Left lung (tissue), 10 donors: ENCODE measurements around the gene BTBD9. TPM values are rescaled to one million over a fixed set of nuclear protein-coding genes. Genes with fewer than 3 reads are reported as not detected.

ENCODE experiments used
- ATAC-seq: fragments of 200-7000 bp; cut with Tn5 transposase; one replicate; pipeline ENCODE4 v1.9.1; 2020; ENCODE audit warnings: moderate library complexity
- DNase-seq, 4 donors: peaks; one replicate each; pipeline ENCODE4 v3.0.0-alpha.2; 2013 to 2020
- H3K27ac ChIP-seq, 2 donors: fragments of 200-600 bp; sonication (generic) in 1 of 2; one replicate each; pipeline versions ENCODE4 v1.5.0 to v1.8.0; 2020 to 2021
- H3K27me3 ChIP-seq, 2 donors: fragments of 200-600 bp; sonication (generic) in 1 of 2; one replicate each; pipeline versions ENCODE4 v1.5.0 to v1.8.0; 2020 to 2021
- H3K36me3 ChIP-seq, 2 donors: fragments of 200-600 bp; sonication (generic) in 1 of 2; one replicate each; pipeline versions ENCODE4 v1.5.0 to v1.8.0; 2020 to 2021
- H3K4me1 ChIP-seq, 2 donors: fragments of 200-600 bp; one replicate each; pipeline ENCODE4 v1.8.0; 2021
- H3K4me3 ChIP-seq, 2 donors: fragments of 200-600 bp; sonication (generic) in 1 of 2; one replicate each; pipeline versions ENCODE4 v1.5.0 to v1.8.0; 2020 to 2021; ENCODE audit warnings: mild to moderate bottlenecking in 1 of 2
- H3K9me3 ChIP-seq, 2 donors: fragments of 200-600 bp; sonication (generic) in 1 of 2; one replicate each; pipeline versions ENCODE4 v1.5.0 to v1.8.0; 2020 to 2021
- CTCF ChIP-seq, 2 donors: fragments of 200-600 bp; sonication (generic) in 1 of 2; IDR thresholded peaks; one replicate each; pipeline versions ENCODE4 v1.5.0 to v1.8.0; 2021; ENCODE audit warnings: antibody characterized with exemption in 2 of 2
- intact Hi-C, 2 donors: fragments of 100-400 bp; cut with DNase I; formaldehyde crosslinking; loops; one replicate each; pipeline versions ENCODE4 v1.11.2 to v1.14.2; 2022
- polyA plus RNA-seq, 6 donors: library from polyadenylated mRNA; unstranded; fragments of 120-200 nt; gene quantifications; one replicate each; pipeline ENCODE4 v1.2.1, GENCODE V29; 2013; ENCODE audit not compliant: insufficient read length in 6 of 6
- total RNA-seq, 2 donors: library from RNA; stranded (reverse); fragmentation: NEBNext Ultra II Directional; extraction: Animal tissue kit (Norgen Biotek cat#: 25700); gene quantifications; one replicate each; pipeline ENCODE4 v1.2.1, GENCODE V29; 2021
- donor health status: DM: no; HTN: yes; CAD: no.
- donor health status: DM: no; HTN: no; CAD: no.

The BTBD9 gene
- total and polyA plus RNA-seq, 8 donors: 14.2 to 44.0 (median 16.0) TPM

GRCh38 chr6:38387971-38388370, 251.8 kb downstream of the BTBD9 start:
- Histone ChIP-seq H3K27me3 (no peaks in the 10 kb centered on the region), H3K27ac (no peak overlapping the region), H3K4me1 (no peaks in the 10 kb centered on the region), H3K9me3 (no peaks in the 10 kb centered on the region), H3K4me3 (no peak overlapping the region), H3K36me3 (no peaks in the 10 kb centered on the region)
- intact Hi-C loops: no loop called here
- no peak for TF ChIP-seq CTCF (IDR thresholded peaks at IDR 0.05)
- DNase-seq (peak in 1 of 4 donors; percentile 40), ATAC-seq (no peak)

- intact Hi-C loops: no loop called here
- Histone ChIP-seq H3K27me3 (no peaks in the 10 kb centered on the region), H3K9me3 (no peaks in the 10 kb centered on the region), H3K27ac (no peak overlapping the region), H3K36me3 (no peaks in the 10 kb centered on the region), H3K4me3 (no peak overlapping the region), H3K4me1 (no peaks in the 10 kb centered on the region)
- DNase-seq (no peak), ATAC-seq (no peak)
- no peak for TF ChIP-seq CTCF (IDR thresholded peaks at IDR 0.05)
Measured at GRCh38 chr6:38387461-38387860, 252.3 kb downstream of the BTBD9 start.

DNA sequence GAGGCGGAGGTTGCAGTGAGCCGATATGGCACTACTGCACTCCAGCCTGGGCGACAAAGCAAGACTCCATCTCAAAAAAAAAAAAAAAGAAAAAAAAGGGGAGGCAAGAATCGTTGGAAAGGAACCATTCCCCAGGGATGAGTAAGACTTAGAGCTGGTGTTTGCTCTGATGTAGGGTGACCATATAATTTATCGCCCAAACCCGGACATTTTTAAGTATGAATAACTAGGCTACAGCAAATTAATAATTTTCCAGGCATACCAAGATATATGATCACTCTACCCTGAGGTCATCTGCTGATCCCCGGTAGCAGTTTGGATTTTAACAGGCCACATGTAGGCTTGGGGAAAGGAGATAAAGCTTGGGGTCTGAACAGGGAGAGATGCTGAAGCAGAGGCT, 260.9 kb downstream of the BTBD9 start:
- Histone ChIP-seq H3K4me1 (no peaks in the 10 kb centered on the region), H3K36me3 (no peaks in the 10 kb centered on the region), H3K4me3 (no peak overlapping the region), H3K27ac (no peak overlapping the region), H3K27me3 (no peaks in the 10 kb centered on the region), H3K9me3 (no peaks in the 10 kb centered on the region)
- intact Hi-C loops: no loop called here
- TF ChIP-seq CTCF (IDR thresholded peaks at IDR 0.05): no peak
- no peak for ATAC-seq
- DNase-seq: no peak

DNA sequence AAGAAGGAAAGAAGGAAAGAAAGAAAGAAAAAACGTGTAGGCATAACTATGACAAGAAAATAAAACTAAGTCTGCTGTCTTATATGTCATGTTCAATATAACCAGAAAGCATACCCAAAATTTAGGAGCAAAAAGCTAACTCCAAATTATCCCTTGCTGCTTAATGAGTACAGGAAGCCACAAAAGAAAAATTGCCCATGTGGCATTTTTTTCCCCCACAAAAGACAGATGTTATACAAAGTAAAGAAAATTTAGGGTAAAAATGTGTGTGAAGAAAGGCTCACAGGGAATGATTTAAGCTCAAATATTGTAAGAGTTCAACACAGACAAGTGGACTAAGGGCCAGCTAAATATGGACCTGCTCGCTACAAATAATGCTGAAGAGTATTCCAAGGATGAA, 263.8 kb downstream of the BTBD9 start:
- ATAC-seq: no peak
- Histone ChIP-seq H3K9me3 (no peaks in the 10 kb centered on the region), H3K27ac (no peak overlapping the region), H3K36me3 (no peaks in the 10 kb centered on the region), H3K4me1 (no peaks in the 10 kb centered on the region), H3K4me3 (no peak overlapping the region), H3K27me3 (no peaks in the 10 kb centered on the region)
- no peak for DNase-seq
- TF ChIP-seq CTCF (IDR thresholded peaks at IDR 0.05): no peak
- intact Hi-C loops: no loop called here

GRCh38 chr6:38375341-38375740, 264.4 kb downstream of the BTBD9 start:
- H3K27ac ChIP-seq: no peak overlapping the region
- H3K27me3 ChIP-seq: no peaks in the 10 kb centered on the region
- H3K4me1 ChIP-seq: no peaks in the 10 kb centered on the region
- no peak for TF ChIP-seq CTCF (IDR thresholded peaks at IDR 0.05)
- H3K4me3 ChIP-seq: no peak overlapping the region
- no peaks in the 10 kb centered on the region for H3K36me3 ChIP-seq
- DNase-seq (no peak), ATAC-seq (no peak)
- no peaks in the 10 kb centered on the region for H3K9me3 ChIP-seq
- intact Hi-C loops: no loop called here
